NB4 (cell line): ENCODE data around the gene SLC51A.
A peak's percentile ranks its signal among the peaks of the same experiment; 100 is the strongest.
"Not testable (repeated sequence)": the region's sequence is repeated elsewhere in the genome, so short reads cannot be mapped to it uniquely, and the experiment has no call there.

ENCODE experiments used
- DNase-seq: peaks from one replicate; pipeline ENCODE4 v3.0.0; 2010; ENCODE audit warnings: low read depth
- H3K4me3 ChIP-seq: one replicate; pipeline ENCODE4 v1.5.1; 2011; ENCODE audit warnings: mild to moderate bottlenecking, low read depth, low read length, moderate library complexity
- CTCF ChIP-seq: IDR thresholded peaks from one replicate; pipeline ENCODE4 v1.5.1; 2012; ENCODE audit warnings: low read depth, low read length
- MAX ChIP-seq: IDR thresholded peaks from 2 replicates; pipeline ENCODE4 v1.6.1; 2011; ENCODE audit warnings: low read depth, low read length
- MYC ChIP-seq: IDR thresholded peaks from 2 replicates; pipeline ENCODE4 v1.6.1; 2011; ENCODE audit warnings: low read depth, low read length
- POLR2A ChIP-seq: IDR thresholded peaks from 2 replicates; pipeline ENCODE4 v1.6.1; 2011; ENCODE audit warnings: mild to moderate bottlenecking; ENCODE audit not compliant: insufficient read length; ENCODE audit errors: extremely low read depth

The SLC51A gene

GRCh38 chr3:196216089-196216564 is at the start of gene SLC51A:
SLC51A (plus strand) TSS chr3:196216534; CDS start chr3:196216713, 179 bp downstream.
- H3K4me3 ChIP-seq, result no peak within 1 kb of the TSS
- DNase-seq, result no peak
- TF ChIP-seq CTCF (no peak), MYC (no peak), MAX (no peak), POLR2A (no peak)

GRCh38 chr3:196166741-196167140 is 49.6 kb upstream of the SLC51A start:
- TF ChIP-seq CTCF (no peak), MYC (no peak), POLR2A (no peak), MAX (no peak)
- DNase-seq, result peak; percentile 30
- H3K4me3 ChIP-seq, result no peak overlapping the region

GRCh38 chr3:196168808-196169391 is 47.4 kb upstream of the SLC51A start:
- peak; percentile 66 for DNase-seq
- TF ChIP-seq MAX (no peak), POLR2A (no peak), CTCF (no peak), MYC (no peak)
- H3K4me3 ChIP-seq, result no peak overlapping the region

- DNase-seq, result peak; percentile 65
- H3K4me3 ChIP-seq, result no peak overlapping the region
- no peak for TF ChIP-seq POLR2A
- TF ChIP-seq MAX, result no peak
- no peak for TF ChIP-seq CTCF
- TF ChIP-seq MYC, result no peak
These were observed 46.5 kb upstream of the SLC51A start for GRCh38 chr3:196169836-196170240.

GRCh38 chr3:196170296-196170695 is 46.0 kb upstream of the SLC51A start:
- not testable (repeated sequence) for DNase-seq, H3K4me3 ChIP-seq

- H3K4me3 ChIP-seq, result no peak overlapping the region
- no peak for TF ChIP-seq POLR2A
- TF ChIP-seq MYC, result no peak
- TF ChIP-seq CTCF, result no peak
- TF ChIP-seq MAX, result no peak
- DNase-seq, result no peak
These were observed 41.7 kb upstream of the SLC51A start for GRCh38 chr3:196174652-196175051.
